Hematopoietic multipotent progenitor cell treated with erythropoietin and hydrocortisone succinate and interleukin-3 and kit ligand, for 15 days (in vitro differentiated cells): Measurements from ENCODE around the gene ATG9A.
A peak's percentile ranks its signal among the peaks of the same experiment; 100 is the strongest.

Experiments
- DNase-seq: peaks from one replicate; pipeline ENCODE4 v3.0.0-alpha.2; 2015; ENCODE audit warnings: low spot score

The ATG9A gene

GRCh38 chr2:219220652-219221402, 8.6 kb downstream of the ATG9A start:
- no peak for DNase-seq

DNA sequence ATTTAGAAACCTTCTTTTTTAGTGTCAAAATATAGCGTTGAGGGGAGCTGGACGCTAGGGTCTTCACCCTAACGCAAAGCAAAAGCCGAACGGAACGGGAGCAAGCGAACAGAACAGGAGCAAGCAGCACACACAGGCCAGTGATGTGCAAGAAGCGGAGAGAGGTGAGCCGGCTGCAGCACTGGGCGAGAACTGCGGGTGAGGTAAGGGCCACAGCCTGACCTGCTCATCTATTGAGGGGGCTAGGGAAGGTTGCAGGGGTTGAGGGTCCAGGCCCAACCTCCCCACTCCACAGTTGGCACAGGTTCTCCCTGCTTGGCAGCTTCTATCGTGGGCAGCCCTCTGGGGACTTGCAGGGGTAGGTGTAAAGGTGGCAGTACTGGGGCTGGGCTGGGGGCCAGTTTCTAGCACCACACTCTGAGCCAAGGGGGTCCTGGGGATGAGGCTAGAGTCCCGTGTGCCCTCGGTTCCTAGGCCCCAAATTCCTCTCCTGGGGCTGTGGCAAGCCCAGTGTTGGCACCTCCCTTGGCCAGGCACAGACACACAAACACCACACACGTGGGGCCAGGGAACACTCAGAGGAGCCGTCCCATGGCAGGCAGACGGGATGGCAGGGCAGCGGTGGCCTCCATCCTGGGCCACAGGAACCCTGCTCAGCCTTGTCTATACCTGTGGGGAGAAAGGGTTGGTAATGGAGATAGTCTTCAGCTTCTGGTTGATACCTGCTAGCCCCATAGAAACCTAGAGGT, 9.5 kb downstream of the ATG9A start:
- DNase-seq: no peak

GRCh38 chr2:219218732-219219701, 10.4 kb downstream of the ATG9A start, which contains the start of gene ABCB6:
TSS of gene ABCB6 (minus strand) at chr2:219218958. CDS start at chr2:219218673, 285 bp downstream.
- DNase-seq: peak; percentile 97

DNA sequence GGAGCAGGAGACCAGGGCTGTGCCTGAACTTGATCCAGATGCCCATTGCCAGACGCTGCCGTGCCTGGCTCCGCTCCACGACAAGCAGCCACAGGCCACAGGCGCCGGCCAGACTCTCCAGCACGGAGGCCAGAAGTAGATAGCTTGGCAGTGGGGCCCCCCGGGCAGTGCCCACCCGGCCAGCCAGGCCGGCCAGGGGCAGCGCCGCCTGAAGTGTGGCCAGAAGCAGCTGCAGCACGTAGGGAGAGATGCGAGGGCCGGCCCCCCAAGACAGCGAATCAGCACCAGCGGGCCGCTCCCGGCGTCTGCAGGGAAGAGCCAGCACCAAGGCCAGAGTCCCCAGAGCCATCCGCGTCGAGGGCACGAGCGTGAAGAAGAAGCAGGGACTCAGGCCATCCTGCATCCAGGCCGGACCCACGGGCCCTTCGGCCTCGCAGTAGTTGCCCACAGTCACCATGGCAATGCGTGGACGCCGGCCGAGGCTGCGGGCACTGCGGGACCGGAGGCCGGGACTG, 11.2 kb downstream of the ATG9A start:
- DNase-seq: peak; percentile 61

- no peak for DNase-seq
These were observed 12.9 kb downstream of the ATG9A start for GRCh38 chr2:219216535-219216915.

- DNase-seq: no peak
These were observed 13.4 kb downstream of the ATG9A start for GRCh38 chr2:219215871-219216534.

DNA sequence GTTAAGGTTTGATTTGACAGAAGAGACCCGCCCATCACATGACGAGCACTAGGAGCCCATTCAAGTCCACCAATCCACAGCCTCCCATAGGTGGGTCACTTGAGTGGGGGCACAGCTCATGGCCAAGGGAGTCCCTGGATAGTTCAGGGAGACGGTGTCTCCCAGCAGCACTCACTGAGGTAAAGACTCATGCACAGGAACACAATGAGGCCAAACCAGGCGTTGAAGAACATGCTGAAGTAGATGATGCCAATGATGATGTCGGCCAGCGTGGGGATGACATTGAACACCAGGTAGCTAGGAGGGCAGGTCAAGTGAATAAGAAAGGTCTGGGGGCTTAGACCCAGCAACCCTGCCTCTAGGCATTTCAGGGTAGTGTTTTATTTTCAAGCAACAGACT, 14.7 kb downstream of the ATG9A start:
- DNase-seq: no peak

GRCh38 chr2:219214141-219214540, 15.3 kb downstream of the ATG9A start:
- no peak for DNase-seq

- no peak for DNase-seq
These were observed 15.9 kb downstream of the ATG9A start for GRCh38 chr2:219213486-219214071.

GRCh38 chr2:219213026-219213415, 16.4 kb downstream of the ATG9A start:
- DNase-seq: no peak

- DNase-seq: peak; percentile 1
These were observed 18.5 kb downstream of the ATG9A start for GRCh38 chr2:219210886-219211362.

DNA sequence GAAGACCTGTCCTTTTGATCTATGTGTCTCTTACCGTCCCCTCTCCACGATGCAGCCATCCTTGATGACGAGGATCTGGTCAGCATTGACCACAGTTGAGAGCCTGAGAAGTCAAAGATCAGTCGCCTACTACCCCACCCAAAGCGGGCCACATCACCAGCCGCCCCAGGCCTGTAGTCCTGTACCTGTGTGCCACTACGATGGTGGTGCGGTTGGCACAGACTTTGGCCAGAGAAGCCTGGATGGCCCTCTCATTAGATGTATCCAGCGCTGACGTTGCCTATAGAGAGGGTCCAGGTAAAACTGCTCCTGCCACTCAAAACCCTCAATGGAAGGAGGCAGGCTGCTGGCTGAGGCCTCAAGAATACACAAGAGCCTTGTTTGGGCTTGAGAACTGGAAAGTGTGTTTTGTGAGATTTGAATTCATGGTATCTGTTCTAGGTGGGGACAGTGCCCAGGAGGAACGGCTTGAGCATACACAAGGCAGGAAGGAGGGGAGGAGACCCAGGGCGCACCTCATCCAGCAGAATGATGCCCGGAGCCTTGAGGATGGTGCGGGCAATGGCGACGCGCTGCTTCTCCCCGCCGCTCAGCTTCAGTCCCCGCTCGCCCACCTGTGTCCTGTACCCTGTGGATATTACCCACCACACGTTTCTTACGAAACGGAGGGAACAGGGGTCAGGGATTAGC, 19.1 kb downstream of the ATG9A start:
- DNase-seq: peak; percentile 3

GRCh38 chr2:219209236-219210195, 19.9 kb downstream of the ATG9A start:
- peak; percentile 4 for DNase-seq

GRCh38 chr2:219207884-219208740, 21.3 kb downstream of the ATG9A start:
- DNase-seq: peak; percentile 20

- DNase-seq: no peak
These were observed 22.1 kb downstream of the ATG9A start for GRCh38 chr2:219207134-219207883.

- peak; percentile 94 for DNase-seq
These were observed 22.9 kb downstream of the ATG9A start, which contains the start of gene ZFAND2B for GRCh38 chr2:219206328-219207133. TSS of gene ZFAND2B (plus strand) at chr2:219206782. CDS start at chr2:219206988, 206 bp downstream.
